GM19438 (cell line): ENCODE results near the gene PRTN3.

Source experiments
- ATAC-seq: cut with Tn5 transposase; IDR thresholded peaks from one replicate; pipeline ENCODE4 v1.9.1; 2021; ENCODE audit warnings: low read depth; ENCODE audit not compliant: unreplicated experiment

The PRTN3 gene

DNA sequence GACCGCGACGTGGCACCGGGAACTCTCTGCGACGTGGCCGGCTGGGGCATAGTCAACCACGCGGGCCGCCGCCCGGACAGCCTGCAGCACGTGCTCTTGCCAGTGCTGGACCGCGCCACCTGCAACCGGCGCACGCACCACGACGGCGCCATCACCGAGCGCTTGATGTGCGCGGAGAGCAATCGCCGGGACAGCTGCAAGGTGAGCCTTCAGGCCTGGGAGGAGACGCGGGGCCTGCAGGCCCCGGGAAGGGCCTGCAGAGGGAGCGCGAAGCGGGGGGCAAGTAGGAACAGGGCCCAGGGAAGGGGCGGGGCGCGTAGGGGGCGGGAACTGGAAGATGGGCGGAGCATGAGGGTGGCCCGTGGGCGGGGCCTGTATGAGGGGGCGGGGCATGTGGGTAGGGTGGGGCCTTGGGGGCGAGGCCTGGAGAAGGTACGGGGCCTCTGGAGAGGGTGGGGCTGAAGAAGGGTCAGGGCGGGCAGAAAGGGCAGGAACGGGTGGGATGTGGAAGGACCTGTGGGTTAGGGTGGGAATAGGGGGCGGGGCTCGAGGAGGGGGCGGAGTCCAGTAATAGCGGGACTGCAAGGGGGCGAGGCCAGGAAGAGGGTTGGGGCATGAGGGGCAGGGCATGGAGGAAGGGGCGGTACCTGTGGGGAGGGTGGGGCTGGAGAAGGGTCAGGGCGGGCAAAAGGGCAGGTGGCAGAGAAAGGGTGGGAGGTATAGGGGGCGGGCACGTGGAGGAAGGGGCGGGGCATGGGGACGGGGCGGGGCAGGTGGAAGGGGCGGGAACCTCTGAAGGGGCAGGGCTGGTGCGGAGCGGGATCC is 21.2 kb downstream of the PRTN3 start:
- ATAC-seq = no peak

DNA sequence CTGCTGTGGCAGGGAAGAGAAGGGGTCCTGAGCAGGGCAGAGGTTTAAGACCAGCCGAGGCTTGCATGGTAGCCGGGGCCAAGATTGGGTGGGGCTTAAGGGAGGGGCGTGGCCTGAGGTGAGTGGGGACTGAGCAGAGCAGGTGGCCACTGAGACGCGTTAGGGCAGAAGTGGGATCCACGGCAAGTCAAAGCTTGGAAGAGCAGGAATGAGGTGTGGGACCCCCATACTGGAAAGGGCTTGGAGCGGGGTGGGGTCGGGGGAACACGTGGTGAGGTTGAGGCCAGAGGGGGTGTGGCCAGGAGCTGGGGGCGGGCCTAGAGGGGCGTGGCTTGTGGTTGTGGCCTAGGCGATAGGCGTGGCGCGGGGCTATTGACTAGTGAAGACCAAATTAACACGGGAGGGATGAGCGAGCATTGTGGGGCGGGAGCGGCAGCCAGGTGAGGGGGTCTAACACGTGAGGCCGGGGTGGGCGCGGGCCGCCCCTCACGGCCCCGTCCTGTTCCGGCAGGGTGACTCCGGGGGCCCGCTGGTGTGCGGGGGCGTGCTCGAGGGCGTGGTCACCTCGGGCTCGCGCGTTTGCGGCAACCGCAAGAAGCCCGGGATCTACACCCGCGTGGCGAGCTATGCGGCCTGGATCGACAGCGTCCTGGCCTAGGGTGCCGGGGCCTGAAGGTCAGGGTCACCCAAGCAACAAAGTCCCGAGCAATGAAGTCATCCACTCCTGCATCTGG is 21.9 kb downstream of the PRTN3 start:
- ATAC-seq = no peak

DNA sequence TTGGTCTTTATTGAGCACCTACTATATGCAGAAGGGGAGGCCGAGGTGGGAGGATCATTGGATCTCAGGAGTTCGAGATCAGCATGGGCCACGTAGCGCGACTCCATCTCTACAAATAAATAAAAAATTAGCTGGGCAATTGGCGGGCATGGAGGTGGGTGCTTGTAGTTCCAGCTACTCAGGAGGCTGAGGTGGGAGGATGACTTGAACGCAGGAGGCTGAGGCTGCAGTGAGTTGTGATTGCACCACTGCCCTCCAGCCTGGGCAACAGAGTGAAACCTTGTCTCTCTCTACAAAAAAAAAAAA is 22.5 kb downstream of the PRTN3 start:
- no peak for ATAC-seq

DNA sequence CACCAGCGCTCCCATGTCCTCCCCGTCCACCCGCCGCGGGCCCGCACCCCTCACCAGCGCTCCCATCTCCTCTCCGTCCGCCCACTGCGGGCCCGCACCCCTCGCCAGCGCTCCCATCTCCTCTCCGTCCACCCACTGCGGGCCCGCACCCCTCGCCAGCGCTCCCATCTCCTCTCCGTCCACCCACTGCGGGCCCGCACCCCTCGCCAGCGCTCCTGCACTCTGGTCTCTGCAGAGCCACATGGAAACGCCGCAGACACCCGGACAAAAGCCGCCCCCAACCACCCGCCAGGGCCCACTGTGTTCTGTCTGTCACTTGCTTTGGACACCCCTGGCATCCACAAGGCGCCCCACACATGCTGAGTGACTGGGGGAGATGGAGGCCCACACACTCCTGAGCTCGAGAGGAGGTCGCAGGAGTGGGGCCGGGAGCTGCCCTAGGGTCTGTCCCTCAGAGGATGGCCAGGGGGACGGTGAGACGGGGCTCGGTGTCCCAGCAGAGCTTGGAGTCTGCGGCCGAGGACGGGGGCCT is 26.0 kb downstream of the PRTN3 start:
- no peak for ATAC-seq

DNA sequence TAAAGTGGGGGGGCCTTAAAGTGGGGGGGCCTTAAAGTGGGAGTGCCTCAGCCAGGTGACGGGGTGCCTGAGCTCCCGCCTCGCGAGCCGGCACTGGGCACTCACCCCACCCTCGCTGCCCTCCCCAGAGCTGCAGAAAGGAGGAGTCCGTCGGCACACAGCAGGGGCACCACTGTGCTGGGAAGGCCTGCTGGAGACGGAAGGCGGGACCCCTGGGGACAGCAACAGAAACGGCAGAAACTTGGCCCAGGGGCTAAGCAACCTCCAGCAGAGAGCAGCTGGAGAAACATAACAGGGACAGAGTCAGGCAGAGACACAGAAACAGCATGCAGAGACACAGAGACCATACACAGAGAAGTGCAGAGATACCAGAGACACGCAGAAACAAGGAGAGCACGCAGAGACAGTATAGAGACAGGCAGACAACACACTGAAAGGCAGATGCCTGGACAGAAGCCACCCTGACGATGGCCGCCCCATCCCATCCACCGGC is 26.5 kb downstream of the PRTN3 start:
- ATAC-seq = no peak

DNA sequence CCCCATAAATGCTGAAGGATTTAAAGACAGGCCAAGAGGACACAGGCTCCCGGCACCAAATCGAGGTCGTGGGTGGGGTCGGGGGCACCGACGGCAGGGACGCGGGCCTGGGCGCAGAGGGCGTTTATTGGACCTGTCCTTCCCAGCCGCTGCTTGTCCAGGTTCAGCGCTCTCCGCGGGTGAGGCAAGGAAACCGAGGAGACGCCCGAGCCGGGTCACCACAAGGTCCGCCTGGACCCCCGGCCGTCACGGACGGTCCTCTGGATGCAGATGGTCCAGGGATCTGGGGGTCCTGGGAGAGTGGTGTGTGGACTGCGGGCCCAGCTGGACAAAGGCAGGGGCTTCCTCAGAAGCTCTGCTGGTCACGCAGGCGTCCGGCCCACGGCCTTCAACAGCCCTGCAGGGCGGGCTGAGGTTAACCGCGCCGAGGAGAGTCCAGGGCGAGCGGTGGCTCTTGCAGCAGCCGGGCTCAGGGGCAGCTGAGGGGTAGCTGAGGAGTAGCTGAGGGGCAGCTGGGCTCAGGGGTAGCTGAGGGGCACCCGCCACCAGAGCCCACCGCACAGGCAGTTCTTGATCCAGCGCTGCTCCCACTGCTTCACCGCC is 27.2 kb downstream of the PRTN3 start:
- ATAC-seq = no peak

DNA sequence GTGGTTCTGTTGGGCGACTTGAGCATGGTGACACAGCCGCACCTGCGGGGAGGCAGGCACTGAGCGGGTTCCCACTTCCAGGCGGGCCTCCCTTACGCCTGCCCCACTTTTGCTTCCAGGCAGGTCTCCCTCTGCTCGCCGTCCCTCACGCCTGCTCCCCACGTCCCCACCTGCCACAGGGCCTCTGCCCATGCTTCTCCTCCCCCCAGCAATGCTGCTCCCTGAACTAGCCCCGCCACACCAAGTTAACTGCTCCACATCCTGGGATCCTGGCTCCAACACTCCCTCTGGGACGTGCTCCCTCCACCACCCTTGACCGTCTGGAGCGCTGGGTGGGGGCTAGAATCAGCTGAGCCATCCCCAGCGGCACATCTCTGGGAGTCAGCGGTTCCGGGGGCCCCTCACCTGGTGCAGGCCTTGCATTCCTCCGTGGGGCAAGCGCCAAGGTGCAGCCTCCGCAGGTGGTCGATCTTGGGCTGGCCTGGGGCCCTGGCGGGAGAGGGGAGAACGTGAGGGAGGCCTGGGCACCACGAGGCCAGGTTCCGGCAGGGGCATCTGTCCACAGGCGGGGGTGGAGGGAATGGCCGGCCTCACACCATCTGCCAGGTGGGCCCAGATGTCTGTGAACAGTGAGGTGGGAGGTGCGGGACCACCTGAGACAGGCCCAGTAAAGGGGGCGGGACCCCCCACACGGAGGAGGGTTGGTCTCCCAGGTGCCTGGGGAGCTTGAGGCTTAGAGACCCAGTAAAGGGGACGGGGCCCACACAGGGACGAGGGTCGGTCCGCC is 27.9 kb downstream of the PRTN3 start:
- ATAC-seq = no peak

DNA sequence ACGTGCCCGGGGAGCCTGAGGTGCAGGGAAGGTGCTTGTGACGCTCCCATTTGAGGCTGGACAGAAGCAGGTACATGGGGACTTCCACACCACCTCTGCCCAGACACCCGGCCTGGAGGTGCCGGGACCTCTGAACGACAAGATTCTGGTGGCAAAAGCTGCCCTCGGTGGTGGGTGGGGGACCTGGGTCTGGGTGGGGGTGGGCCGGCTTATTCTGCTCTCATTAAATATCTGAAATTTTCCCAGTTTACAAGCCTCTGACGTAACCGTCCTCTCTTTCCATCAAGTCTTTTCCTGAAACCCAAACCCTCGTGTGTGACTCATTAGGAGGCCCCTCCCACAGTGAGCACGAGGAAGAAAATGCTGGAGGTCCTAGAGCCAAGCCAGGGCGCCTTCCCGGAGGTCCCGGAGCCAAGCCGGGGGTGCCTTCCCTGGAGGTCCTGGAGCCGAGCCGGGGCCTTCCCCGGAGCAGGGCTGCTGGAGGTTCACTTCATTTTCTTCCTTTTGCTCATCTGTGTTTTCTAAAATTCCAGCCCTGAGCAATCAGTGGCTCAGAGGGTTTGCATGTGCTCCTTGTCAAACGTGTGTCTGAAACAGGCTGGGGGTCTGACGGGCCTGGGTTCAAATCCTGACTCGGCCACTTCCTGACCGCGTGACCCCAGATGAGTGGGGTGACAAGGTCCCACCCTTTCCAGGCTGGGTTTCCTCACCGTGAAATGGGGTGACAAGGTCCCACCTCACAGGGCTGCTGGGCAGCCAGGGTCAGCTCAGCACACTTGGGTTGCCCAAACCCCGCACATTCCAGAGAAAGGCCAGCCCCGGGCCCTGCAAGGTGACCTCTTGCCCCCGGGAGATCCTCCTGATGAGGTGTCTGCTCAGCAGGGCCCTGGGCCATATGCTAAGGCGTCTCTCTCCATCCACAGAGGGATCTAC is 28.7 kb downstream of the PRTN3 start:
- ATAC-seq = no peak

DNA sequence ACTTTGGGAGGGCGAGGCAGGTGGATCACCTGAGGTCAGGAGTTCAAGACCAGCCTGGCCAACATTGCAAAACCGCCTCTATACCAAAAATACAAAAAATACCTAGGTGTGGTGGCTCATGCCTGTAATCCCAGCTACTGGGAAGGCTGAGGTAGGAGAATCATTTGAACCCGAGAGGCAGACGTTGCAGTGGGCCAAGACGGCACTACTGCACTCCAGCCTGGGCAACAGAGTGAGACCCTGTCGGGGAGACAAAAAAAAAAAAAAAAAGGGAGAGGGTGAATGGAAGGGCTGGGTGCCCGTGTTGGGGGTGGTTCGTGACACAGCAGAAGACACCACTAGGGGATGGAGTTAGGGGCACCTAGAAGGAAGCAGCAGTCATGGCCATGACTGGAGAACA is 29.5 kb downstream of the PRTN3 start:
- ATAC-seq = no peak

DNA sequence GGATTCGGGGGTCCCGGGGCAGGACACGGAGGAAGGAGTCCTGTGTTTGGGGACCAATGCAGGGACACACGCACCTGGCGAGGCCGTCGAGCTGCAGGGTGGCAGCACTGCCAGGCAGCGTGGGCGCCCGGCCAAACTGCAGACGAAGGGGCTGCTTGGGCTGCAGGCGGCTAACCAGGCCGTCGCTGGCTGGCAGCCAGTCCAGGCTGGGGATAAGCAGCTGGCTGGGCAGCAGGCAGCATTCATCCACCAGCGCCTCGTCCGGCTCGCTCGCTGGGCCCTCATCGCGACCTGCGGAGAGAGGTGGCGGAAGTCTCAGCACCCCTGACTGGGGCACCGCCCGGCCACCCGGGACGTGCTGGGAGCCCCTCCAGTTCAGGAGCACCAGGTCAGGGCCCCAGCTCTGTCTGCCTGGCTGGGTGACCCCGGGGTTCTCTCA is 30.2 kb downstream of the PRTN3 start:
- no peak for ATAC-seq

DNA sequence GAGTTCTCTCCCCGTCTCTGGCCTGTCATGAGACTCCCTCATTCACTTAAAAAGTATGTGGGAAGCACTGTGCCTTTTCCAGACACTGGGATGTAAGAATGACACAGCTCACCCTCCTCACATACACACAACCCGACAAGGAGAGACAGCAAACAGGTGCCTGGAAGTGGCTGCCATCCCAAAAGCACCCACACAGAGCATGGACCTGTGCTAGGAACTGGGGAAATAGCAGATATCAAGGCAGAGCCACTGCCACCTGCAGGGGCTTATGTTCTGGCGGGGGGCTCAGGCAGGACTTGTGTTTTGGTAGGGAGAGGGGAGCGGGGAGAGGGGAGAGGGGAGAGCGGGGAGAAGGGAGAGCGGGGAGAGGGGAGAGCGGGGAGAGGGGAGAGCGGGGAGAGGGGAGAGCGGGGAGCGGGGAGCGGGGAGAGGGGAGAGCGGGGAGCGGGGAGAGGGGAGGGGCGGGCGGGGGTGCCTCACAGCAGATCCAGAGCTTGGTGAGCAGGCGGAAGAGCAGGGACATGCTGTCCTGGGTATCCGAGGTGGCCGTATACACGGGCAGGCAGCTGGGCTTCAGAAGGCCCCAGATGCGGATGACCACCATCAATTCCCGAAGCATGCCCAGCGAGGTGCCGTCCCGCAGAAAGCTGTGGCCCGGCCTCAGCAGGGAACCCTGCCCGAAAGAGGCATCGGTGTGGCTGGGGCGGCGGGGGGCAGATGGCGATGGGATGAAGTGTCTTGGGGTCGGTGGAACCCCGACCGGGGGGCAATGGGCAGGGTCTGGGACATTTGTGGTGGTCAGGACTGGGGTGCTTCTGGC is 30.9 kb downstream of the PRTN3 start:
- no peak for ATAC-seq

DNA sequence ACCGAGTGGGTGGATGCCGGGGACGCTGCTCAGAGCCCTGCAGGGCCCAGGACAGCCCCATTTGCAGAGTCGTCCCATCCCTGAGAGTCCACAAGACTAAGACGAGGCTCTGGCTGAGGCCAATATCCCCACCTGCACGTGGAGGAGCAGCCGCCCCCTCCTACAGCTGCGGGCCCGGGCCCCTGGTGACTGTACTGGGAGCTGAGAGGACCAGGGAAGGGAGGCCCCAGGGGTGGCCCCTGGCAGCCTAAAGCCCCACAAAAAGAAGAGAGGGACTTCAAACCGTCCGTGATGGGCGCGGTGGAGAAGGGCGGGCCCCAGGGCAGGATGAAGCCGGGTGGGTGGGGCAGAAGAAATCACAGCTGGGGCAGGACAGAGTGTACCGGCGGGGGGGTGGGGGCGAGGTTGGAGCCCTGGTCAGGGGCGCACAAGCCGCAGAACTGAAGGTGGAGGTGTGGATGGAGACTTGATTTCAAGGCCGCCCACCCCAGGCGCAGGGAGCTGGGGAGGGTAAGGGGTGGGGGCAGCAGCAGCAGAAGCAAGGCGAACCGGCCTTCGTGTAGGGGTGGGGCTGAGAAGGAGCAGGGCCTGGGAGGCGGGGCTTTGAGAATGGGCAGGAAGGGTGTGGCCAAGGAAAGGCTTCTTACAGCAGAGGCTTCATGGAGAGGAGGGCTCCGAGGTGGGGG is 31.6 kb downstream of the PRTN3 start:
- ATAC-seq = no peak

DNA sequence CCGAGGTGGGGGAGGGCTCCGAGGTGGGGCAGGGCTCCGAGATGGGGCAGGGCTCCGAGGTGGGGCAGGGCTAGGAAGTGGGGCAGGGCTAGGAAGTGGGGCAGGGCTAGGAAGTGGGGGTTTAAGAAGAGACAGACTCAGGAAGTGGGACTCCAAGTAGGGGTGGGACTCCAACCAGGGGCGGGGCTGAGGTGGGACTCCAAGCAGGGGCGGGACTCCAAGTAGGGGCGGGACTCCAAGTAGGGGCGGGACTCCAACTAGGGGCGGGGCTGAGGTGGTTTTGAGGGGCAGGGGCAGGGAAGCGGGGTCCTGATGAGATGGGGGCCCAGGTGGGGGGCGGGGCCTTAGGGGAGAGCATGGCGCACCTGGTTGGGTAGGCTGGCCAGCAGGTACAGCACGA is 32.3 kb downstream of the PRTN3 start:
- ATAC-seq = no peak

DNA sequence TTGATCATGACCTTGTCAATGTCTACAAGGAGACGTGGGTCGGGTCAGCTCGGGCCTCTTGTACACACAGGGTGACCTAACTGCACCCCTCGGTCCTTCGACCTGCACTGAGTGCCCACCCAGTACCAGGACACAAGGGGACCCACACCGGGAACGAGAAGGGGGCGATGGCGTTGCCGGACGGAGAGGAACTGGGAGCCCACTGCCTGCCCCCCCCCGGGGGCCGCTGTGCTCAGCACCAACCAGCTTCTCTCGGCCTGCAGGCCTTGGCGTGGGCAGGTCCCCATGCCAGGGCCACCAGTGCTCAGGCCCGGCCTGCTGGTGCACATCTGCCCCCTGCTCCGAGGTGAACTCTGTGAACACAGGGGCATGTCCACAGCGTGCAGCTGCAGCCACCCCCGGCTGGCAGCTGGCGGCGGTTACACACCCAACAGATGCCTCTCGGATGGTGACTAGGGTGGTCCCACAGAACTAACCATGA is 32.8 kb downstream of the PRTN3 start:
- no peak for ATAC-seq

DNA sequence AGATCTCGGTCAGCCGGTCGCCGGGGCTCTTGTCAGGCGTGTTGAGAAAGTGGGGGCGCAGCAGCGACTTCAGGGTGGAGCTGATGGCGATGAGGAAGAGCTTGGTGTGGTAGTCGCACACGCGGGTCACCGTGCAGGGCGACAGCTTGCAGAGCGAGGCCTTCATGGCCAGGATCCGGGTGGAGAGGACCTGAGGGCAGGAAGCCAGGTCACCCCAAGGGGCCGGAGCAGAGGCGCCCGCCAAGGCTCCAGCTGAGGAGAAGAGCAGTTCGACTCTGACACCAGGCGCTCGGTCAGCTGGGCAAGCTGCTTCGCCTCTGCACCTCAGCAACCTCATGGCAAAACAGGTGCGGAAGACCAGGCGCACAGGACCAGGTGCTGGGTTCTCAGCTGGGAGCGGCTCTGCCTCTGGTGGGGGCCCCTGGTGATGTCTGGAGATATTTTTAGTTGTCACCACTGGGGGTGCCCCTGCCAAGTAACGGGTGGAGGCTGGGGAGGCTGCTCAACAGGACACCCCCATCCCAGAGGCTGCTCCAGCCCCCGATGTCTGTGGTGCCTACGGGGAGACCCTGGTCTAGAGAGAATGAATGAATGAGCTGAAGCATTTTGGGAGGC is 34.6 kb downstream of the PRTN3 start:
- ATAC-seq = no peak

DNA sequence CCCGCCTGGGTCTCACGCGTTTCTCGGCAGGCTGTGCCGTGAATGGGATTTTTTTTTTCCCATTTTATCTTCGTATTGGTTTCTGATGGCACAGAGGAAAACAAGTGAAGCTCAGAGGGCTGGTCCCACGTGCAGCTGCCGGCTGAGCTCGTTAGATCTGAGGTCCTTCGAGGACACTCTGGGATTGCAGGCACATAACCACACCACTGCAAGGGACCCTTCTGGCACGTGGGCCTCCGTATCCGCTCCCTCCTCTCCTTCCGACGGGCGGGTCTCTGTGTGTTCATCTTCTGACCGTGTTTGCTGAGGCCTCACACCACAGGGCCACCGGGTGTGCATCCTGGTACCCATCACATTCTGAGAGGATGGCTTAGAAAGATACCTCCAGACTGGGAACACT is 35.3 kb downstream of the PRTN3 start:
- ATAC-seq = no peak

DNA sequence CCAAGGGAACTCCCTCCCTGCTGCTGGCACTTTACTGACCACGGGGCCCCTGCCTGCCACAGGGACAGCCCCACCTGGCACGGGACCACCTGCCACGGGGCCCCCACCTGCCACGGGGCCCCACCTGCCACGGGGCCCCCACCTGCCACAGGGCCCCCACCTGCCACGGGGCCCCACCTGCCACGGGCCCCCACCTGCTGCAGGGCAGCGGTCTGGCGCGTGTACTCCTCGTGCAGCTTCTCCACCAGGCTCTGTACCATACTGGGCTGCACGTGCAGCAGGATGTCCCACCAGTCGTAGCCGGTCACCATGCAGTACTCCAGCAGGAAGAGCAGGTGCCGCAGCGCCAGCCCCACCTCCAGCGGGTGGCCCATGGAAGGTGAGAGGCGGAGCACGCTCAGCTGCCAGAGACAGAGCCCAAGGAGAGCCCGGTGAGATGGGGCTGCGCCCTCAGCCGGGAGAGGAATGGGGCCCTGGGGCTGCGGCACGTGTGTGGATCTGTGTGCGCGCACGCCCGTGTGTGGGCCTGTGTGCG is 36.0 kb downstream of the PRTN3 start:
- ATAC-seq = no peak
